IMR-90 (cell line): ENCODE data around the gene PDCD1LG2. TPM values are rescaled to one million over a fixed set of nuclear protein-coding genes. Genes with fewer than 3 reads are reported as not detected.

Experiments used
- ATAC-seq: fragments of 200-7000 bp; cut with Tn5 transposase; 2 replicates; pipeline ENCODE4 v1.9.1; 2020; ENCODE audit warnings: low read depth, mild to moderate bottlenecking, moderate library complexity
- BruUV-seq: library from RNA; stranded (reverse); fragments of 400-500 nt; replicated peaks from 2 replicates; lab custom pipeline; 2021; lab: Mats Ljungman, UMichigan
- CTCF ChIA-PET: fragments of 300-600 bp; formaldehyde crosslinking; extraction: SDS; loops from one replicate; lab custom pipeline; 2021; ENCODE audit warnings: antibody characterized with exemption; lab: Yijun Ruan, JAX
- POLR2A ChIA-PET: fragments of 300-600 bp; sonication (Branson Sonifier 250); formaldehyde crosslinking; loops from one replicate; lab custom pipeline; 2022; ENCODE audit warnings: antibody characterized with exemption; ENCODE audit not compliant: unreplicated experiment; lab: Charles Lee
- DNase-seq: peaks from one replicate; pipeline ENCODE4 v3.0.0; 2013
- H2AFZ ChIP-seq: replicated peaks from 2 replicates; pipeline ENCODE3; 2013; ENCODE audit warnings: low read length, mild to moderate bottlenecking; ENCODE audit not compliant: poor library complexity
- H2AK5ac ChIP-seq: 2 replicates; pipeline ENCODE4 v1.6.1; 2013; ENCODE audit warnings: low read depth, low read length, inconsistent platforms
- H2AK9ac ChIP-seq: replicated peaks from 2 replicates; pipeline ENCODE3; 2013; ENCODE audit warnings: mild to moderate bottlenecking, low read depth, low read length, moderate library complexity; ENCODE audit not compliant: poor library complexity
- H2BK120ac ChIP-seq: 2 replicates; pipeline ENCODE4 v1.6.1; 2013; ENCODE audit warnings: low read depth, low read length, inconsistent platforms
- H2BK15ac ChIP-seq: 3 replicates; pipeline ENCODE4 v1.6.1; 2013; ENCODE audit warnings: low read depth, low read length, inconsistent platforms
- H2BK20ac ChIP-seq: 2 replicates; pipeline ENCODE4 v1.6.1; 2013; ENCODE audit warnings: low read depth, mild to moderate bottlenecking, inconsistent platforms, low read length, moderate library complexity
- H2BK5ac ChIP-seq: 2 replicates; pipeline ENCODE4 v1.6.1; 2013; ENCODE audit warnings: mild to moderate bottlenecking, low read depth, low read length, inconsistent platforms; ENCODE audit not compliant: poor library complexity, severe bottlenecking
- H3K14ac ChIP-seq: replicated peaks from 2 replicates; pipeline ENCODE4 v1.6.1; 2013; ENCODE audit warnings: low read depth, low read length, inconsistent platforms
- H3K18ac ChIP-seq: 2 replicates; pipeline ENCODE4 v1.6.1; 2013; ENCODE audit warnings: low read depth, low read length, control low read depth
- H3K23ac ChIP-seq: 2 replicates; pipeline ENCODE4 v1.6.1; 2013; ENCODE audit warnings: low read depth, low read length, inconsistent platforms
- H3K27ac ChIP-seq: 2 replicates; pipeline ENCODE4 v1.5.1; 2013; ENCODE audit warnings: mild to moderate bottlenecking, control low read depth, low read length; ENCODE audit not compliant: insufficient read depth
- H3K27me3 ChIP-seq: 2 replicates; pipeline ENCODE4 v1.6.1; 2013; ENCODE audit warnings: low read length; ENCODE audit not compliant: control insufficient read depth, insufficient read depth
- H3K36me3 ChIP-seq: 2 replicates; pipeline ENCODE4 v1.6.1; 2013; ENCODE audit warnings: low read length, mixed read lengths; ENCODE audit not compliant: control insufficient read depth, insufficient read depth
- H3K4ac ChIP-seq: 2 replicates; pipeline ENCODE4 v1.6.1; 2013; ENCODE audit warnings: low read depth, low read length, inconsistent platforms
- H3K4me1 ChIP-seq: 2 replicates; pipeline ENCODE4 v1.6.1; 2013; ENCODE audit warnings: low read length, mixed read lengths; ENCODE audit not compliant: control insufficient read depth, insufficient read depth
- H3K4me2 ChIP-seq: 2 replicates; pipeline ENCODE4 v1.6.1; 2013; ENCODE audit warnings: low read depth, mild to moderate bottlenecking, control low read depth, low read length, moderate library complexity
- H3K4me3 ChIP-seq: 2 replicates; pipeline ENCODE4 v1.5.1; 2013; ENCODE audit warnings: low read depth, mild to moderate bottlenecking, control low read depth, low read length, moderate library complexity; ENCODE audit not compliant: insufficient read depth
- H3K56ac ChIP-seq: 2 replicates; pipeline ENCODE4 v1.6.1; 2013; ENCODE audit warnings: low read length, inconsistent platforms; ENCODE audit not compliant: insufficient read depth; ENCODE audit errors: extremely low read depth
- H3K79me1 ChIP-seq, 2 experiments: 2 replicates each; pipeline ENCODE4 v1.6.1; 2013; ENCODE audit warnings: low read length in 2 of 2, inconsistent platforms in 1 of 2, low read depth in 1 of 2
- H3K9ac ChIP-seq: 2 replicates; pipeline ENCODE4 v1.6.1; 2013; ENCODE audit warnings: low read depth, low read length, control low read depth
- H3K9me1 ChIP-seq: 2 replicates; pipeline ENCODE4 v1.6.1; 2013; ENCODE audit warnings: low read length, inconsistent platforms; ENCODE audit not compliant: insufficient read depth
- H3K9me3 ChIP-seq: 2 replicates; pipeline ENCODE4 v1.6.1; 2013; ENCODE audit warnings: low read length; ENCODE audit not compliant: control insufficient read depth, insufficient read depth
- H4K20me1 ChIP-seq: 2 replicates; pipeline ENCODE4 v1.6.1; 2013; ENCODE audit warnings: low read length, inconsistent platforms; ENCODE audit not compliant: insufficient read depth
- H4K5ac ChIP-seq: 2 replicates; pipeline ENCODE4 v1.6.1; 2013; ENCODE audit warnings: mild to moderate bottlenecking, low read depth, low read length, control low read depth
- H4K8ac ChIP-seq, 2 experiments: 2 replicates each; pipeline ENCODE4 v1.6.1; 2013; ENCODE audit warnings: low read depth in 2 of 2, low read length in 2 of 2, control low read depth in 1 of 2, inconsistent platforms in 1 of 2
- H4K91ac ChIP-seq: 2 replicates; pipeline ENCODE4 v1.6.1; 2013; ENCODE audit warnings: low read depth, low read length, inconsistent platforms; ENCODE audit not compliant: insufficient read depth
- POLR2A ChIP-seq: IDR thresholded peaks from 2 replicates; pipeline ENCODE4 v1.6.1; 2012; ENCODE audit warnings: mild to moderate bottlenecking, low read depth, low read length
- RCOR1 ChIP-seq: IDR thresholded peaks from 2 replicates; pipeline ENCODE4 v1.6.1; 2012; ENCODE audit warnings: mild to moderate bottlenecking, low read length, improper control_type of control experiment; ENCODE audit not compliant: insufficient replicate concordance
- RFX5 ChIP-seq: IDR thresholded peaks from 2 replicates; pipeline ENCODE4 v1.8.0; 2012; ENCODE audit warnings: low read depth, mild to moderate bottlenecking, low read length, moderate library complexity
- WGBS, 2 experiments: methylation state at CpG; one replicate each; pipeline versions ENCODE4 v1.1.5 to v1.1.7; 2013; ENCODE audit warnings: missing lambda C conversion rate in 2 of 2; ENCODE audit not compliant: insufficient read length in 1 of 2; ENCODE audit errors: extremely low coverage in 2 of 2; 5-methylcytosine and 5-hydroxymethylcytosine counted together
- dilution Hi-C: fragments of 300-500 bp; cut with HindIII; formaldehyde crosslinking; loops from one replicate; pipeline ENCODE4 v1.14.3; 2018; ENCODE audit warnings: low sequenced_read_pairs; ENCODE audit not compliant: unreplicated experiment
- in situ Hi-C: fragments of 300-500 bp; cut with MboI; formaldehyde crosslinking; loops from 3 replicates; pipeline ENCODE4 v1.14.3; 2019; ENCODE audit warnings: low sequenced_read_pairs, inconsistent platforms, mixed read lengths
- intact Hi-C: fragments of 100-400 bp; cut with micrococcal nuclease; formaldehyde crosslinking; loops from 2 replicates; pipeline ENCODE4 v1.10.0; 2022
- polyA plus RNA-seq, 3 experiments: library from polyadenylated mRNA; depleted of rRNA; stranded (reverse); fragments of >200 nt; gene quantifications; 2 replicates each; pipeline ENCODE4 v1.2.3, GENCODE V29; 2012; ENCODE audit warnings: low replicate concordance in 1 of 3
- total RNA-seq: library from RNA; depleted of rRNA; stranded (reverse); fragments of >200 nt; gene quantifications from 2 replicates; pipeline ENCODE4 v1.2.3, GENCODE V29; 2012

The PDCD1LG2 gene
- total and polyA plus RNA-seq, 2 of the 4 experiments (the other 2 are of a cell fraction), result 17.5 to 33.3 TPM

DNA sequence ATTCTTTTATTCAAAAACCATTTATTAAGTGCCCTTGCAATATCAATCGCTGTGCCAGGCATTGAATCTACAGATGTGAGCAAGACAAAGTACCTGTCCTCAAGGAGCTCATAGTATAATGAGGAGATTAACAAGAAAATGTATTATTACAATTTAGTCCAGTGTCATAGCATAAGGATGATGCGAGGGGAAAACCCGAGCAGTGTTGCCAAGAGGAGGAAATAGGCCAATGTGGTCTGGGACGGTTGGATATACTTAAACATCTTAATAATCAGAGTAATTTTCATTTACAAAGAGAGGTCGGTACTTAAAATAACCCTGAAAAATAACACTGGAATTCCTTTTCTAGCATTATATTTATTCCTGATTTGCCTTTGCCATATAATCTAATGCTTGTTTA lies 41.5 kb upstream of the PDCD1LG2 start:
- no peak overlapping the region for H4K91ac ChIP-seq
- no peak overlapping the region for H3K9ac ChIP-seq
- BruUV-seq, result TSS peak; percentile 53
- H2BK20ac ChIP-seq, result no peak overlapping the region
- H4K5ac ChIP-seq, result no peak overlapping the region
- ChIA-PET CTCF (no interaction called here), POLR2A (no interaction called here)
- no CpG with 5 or more reads among the region's 5 CpGs for WGBS, 2 experiments
- no peak overlapping the region for H2AK5ac ChIP-seq
- ATAC-seq, result peak; percentile 68
- H2AK9ac ChIP-seq, result no peak overlapping the region
- H3K4ac ChIP-seq, result no peak overlapping the region
- H3K4me3 ChIP-seq, result no peak overlapping the region
- no peak overlapping the region for H2BK5ac ChIP-seq
- no peak overlapping the region for H2BK120ac ChIP-seq
- no peak overlapping the region for H2AFZ ChIP-seq
- no peak overlapping the region for H3K18ac ChIP-seq
- peaks cover 3 to 15% of the 10 kb centered on the region in 2 experiments; a peak in 3 of 4 replicates for H3K79me1 ChIP-seq
- in situ Hi-C loops (loop anchor here (25.0 kb wide), 1 partner anchor 243 kb away; no protein-coding TSS in a partner anchor), intact Hi-C loops (loop anchor here (1.0 kb wide), 1 partner anchor 10 kb away; no protein-coding TSS in a partner anchor), dilution Hi-C loops (no loop called here)
- no peaks in the 10 kb centered on the region for H3K9me3 ChIP-seq
- no peak overlapping the region for H2BK15ac ChIP-seq
- TF ChIP-seq RCOR1 (no peak), RFX5 (no peak), POLR2A (no peak)
- H3K14ac ChIP-seq, result no peak overlapping the region
- no peaks in the 10 kb centered on the region for H3K27me3 ChIP-seq
- H3K9me1 ChIP-seq, result peaks cover 12% of the 10 kb centered on the region
- DNase-seq, result peak; percentile 68
- H3K36me3 ChIP-seq, result peaks cover 16% of the 10 kb centered on the region
- no peaks in the 10 kb centered on the region for H4K20me1 ChIP-seq
- no peak overlapping the region for H3K56ac ChIP-seq
- no peak overlapping the region for H3K27ac ChIP-seq
- no peak overlapping the region for H3K23ac ChIP-seq
- no peak overlapping the region for H4K8ac ChIP-seq
- no peaks in the 10 kb centered on the region for H3K4me1 ChIP-seq
- no peak overlapping the region for H3K4me2 ChIP-seq
